Measurements from ENCODE around the gene LAD1. TPM values are rescaled to one million over a fixed set of nuclear protein-coding genes. Genes with fewer than 3 reads are reported as not detected.
A peak's percentile ranks its signal among the peaks of the same experiment; 100 is the strongest.

LAD1 gene, protein sequence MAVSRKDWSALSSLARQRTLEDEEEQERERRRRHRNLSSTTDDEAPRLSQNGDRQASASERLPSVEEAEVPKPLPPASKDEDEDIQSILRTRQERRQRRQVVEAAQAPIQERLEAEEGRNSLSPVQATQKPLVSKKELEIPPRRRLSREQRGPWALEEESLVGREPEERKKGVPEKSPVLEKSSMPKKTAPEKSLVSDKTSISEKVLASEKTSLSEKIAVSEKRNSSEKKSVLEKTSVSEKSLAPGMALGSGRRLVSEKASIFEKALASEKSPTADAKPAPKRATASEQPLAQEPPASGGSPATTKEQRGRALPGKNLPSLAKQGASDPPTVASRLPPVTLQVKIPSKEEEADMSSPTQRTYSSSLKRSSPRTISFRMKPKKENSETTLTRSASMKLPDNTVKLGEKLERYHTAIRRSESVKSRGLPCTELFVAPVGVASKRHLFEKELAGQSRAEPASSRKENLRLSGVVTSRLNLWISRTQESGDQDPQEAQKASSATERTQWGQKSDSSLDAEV
- total RNA-seq (0.10 and 0.19 TPM in 2 replicates), polyA plus RNA-seq (not detected in 2 replicates), polyA minus RNA-seq (0.43 TPM in 1 of 2 replicates, not detected in the other)
- 0.28 TPM for total RNA-seq (2013)

- H3K4me3 ChIP-seq (ENCODE audit: control extremely low read depth in 1 of 5, extremely low read depth in 1 of 5, insufficient read depth in 1 of 5, low read depth in 2 of 5, low read length in 4 of 5) = no peak within 1 kb of the TSS
- H3K36me3 ChIP-seq (replicated peaks in 1 of 2; ENCODE audit: control extremely low read depth in 1 of 2, control insufficient read depth in 1 of 2, extremely low read depth in 1 of 2, insufficient read depth in 2 of 2, low read length in 1 of 2) = no peaks in the 10 kb centered on the region
- peak within 1 kb of the TSS; percentile 54 for H3K4me2 ChIP-seq (replicated peaks; ENCODE audit: low read depth, low read length, poor library complexity, severe bottlenecking)
- Mint-ChIP-seq H3K27ac (no peak within 1 kb of the TSS), H3K9me3 (ENCODE audit: insufficient read depth) (no peaks in the 10 kb centered on the region), H3K4me3 (no peak within 1 kb of the TSS), H3K27me3 (peaks cover 27% of the 10 kb centered on the region), H3K4me1 (no peaks in the 10 kb centered on the region)
- DNase-seq (no peak), ATAC-seq (ENCODE audit: low read depth) (no peak)
- peaks cover 0 to 37% (median 13%) of the 10 kb centered on the region in 4 experiments for H3K27me3 ChIP-seq (replicated peaks in 1 of 4; ENCODE audit: control extremely low read depth in 1 of 4, control insufficient read depth in 3 of 4, insufficient read depth in 4 of 4, low read length in 3 of 4)
- no peaks in the 10 kb centered on the region for H3K9me3 ChIP-seq (ENCODE audit: control extremely low read depth in 1 of 3, control insufficient read depth in 2 of 3, insufficient read depth in 1 of 3, low read length in 2 of 3)
- CTCF ChIA-PET = no interaction called here
- 17% methylated on average over 25 of the region's 25 CpGs for WGBS (ENCODE audit: insufficient coverage)
- no peak within 1 kb of the TSS for H2AFZ ChIP-seq (ENCODE audit: insufficient read depth, low read depth, low read length, poor library complexity, severe bottlenecking)
- H3K4me1 ChIP-seq (ENCODE audit: control insufficient read depth in 2 of 2, insufficient read depth in 2 of 2, low read length in 2 of 2) = peaks cover 0 to 4% of the 10 kb centered on the region in 2 donors
- intact Hi-C loops (cut with micrococcal nuclease) = no loop called here
- no peak within 1 kb of the TSS for H3K9ac ChIP-seq (ENCODE audit: low read length)
- H4K20me1 ChIP-seq (ENCODE audit: control insufficient read depth, insufficient read depth, low read length, poor library complexity, severe bottlenecking) = no peaks in the 10 kb centered on the region
- no peak within 1 kb of the TSS for H3K27ac ChIP-seq (ENCODE audit: low read length in 2 of 2)
- no peaks in the 10 kb centered on the region for H3K79me2 ChIP-seq (ENCODE audit: control insufficient read depth, insufficient read depth, low read length)
- POLR2A ChIA-PET = no interaction called here
- TF ChIP-seq, protein P1, sequence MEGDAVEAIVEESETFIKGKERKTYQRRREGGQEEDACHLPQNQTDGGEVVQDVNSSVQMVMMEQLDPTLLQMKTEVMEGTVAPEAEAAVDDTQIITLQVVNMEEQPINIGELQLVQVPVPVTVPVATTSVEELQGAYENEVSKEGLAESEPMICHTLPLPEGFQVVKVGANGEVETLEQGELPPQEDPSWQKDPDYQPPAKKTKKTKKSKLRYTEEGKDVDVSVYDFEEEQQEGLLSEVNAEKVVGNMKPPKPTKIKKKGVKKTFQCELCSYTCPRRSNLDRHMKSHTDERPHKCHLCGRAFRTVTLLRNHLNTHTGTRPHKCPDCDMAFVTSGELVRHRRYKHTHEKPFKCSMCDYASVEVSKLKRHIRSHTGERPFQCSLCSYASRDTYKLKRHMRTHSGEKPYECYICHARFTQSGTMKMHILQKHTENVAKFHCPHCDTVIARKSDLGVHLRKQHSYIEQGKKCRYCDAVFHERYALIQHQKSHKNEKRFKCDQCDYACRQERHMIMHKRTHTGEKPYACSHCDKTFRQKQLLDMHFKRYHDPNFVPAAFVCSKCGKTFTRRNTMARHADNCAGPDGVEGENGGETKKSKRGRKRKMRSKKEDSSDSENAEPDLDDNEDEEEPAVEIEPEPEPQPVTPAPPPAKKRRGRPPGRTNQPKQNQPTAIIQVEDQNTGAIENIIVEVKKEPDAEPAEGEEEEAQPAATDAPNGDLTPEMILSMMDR (IDR thresholded peaks at IDR 0.05) = no peak
- TF ChIP-seq EZH2 (IDR thresholded peaks at IDR 0.05; ENCODE audit: borderline replicate concordance, insufficient read depth, low read depth, low read length, poor library complexity, severe bottlenecking) = no peak
Measured at GRCh38 chr1:201399018-201399351, at the start of gene LAD1. Gene LAD1, minus strand, starts transcription at chr1:201399324. Its CDS starts 18 bp downstream, at chr1:201399306.

Measured in B cell (primary cell).